SK-N-SH (cell line): ENCODE results near the gene CIC.

Experiments
- CTCF ChIP-seq: fragments of 200-600 bp; sonication (generic); IDR thresholded peaks from 2 replicates; pipeline ENCODE4 v1.6.1; 2017; ENCODE audit warnings: antibody characterized with exemption, mild to moderate bottlenecking, moderate library complexity
- FOSL2 ChIP-seq: IDR thresholded peaks from 2 replicates; pipeline ENCODE4 v1.4.0; 2012; ENCODE audit warnings: low read depth, mild to moderate bottlenecking, moderate library complexity, borderline replicate concordance
- PBX3 ChIP-seq: IDR thresholded peaks from 2 replicates; pipeline ENCODE4; 2012
- POLR2AphosphoS5 ChIP-seq: IDR thresholded peaks from 2 replicates; pipeline ENCODE4 v1.6.1; 2012; ENCODE audit warnings: low read depth, low read length
- RFX5 ChIP-seq: IDR thresholded peaks from 2 replicates; pipeline ENCODE4 v1.6.1; 2012; ENCODE audit warnings: mild to moderate bottlenecking, improper control_type of control experiment, low read length
- SIN3A ChIP-seq: IDR thresholded peaks from 2 replicates; pipeline ENCODE4 v1.6.1; 2012; ENCODE audit warnings: low read depth, mild to moderate bottlenecking, low read length, moderate library complexity, borderline replicate concordance
- SMC3 ChIP-seq: IDR thresholded peaks from 2 replicates; pipeline ENCODE4 v1.6.1; 2012; ENCODE audit warnings: low read depth, low read length, improper control_type of control experiment
- TAF1 ChIP-seq: IDR thresholded peaks from 2 replicates; pipeline ENCODE4 v1.6.1; 2012; ENCODE audit warnings: low read depth, mild to moderate bottlenecking, low read length, moderate library complexity, borderline replicate concordance
- YY1 ChIP-seq: IDR thresholded peaks from 2 replicates; pipeline ENCODE4 v1.4.0; 2012; ENCODE audit warnings: low read depth, mild to moderate bottlenecking

- TF ChIP-seq CTCF (no peak), YY1 (no peak), RFX5 (no peak), SIN3A (no peak), POLR2AphosphoS5 (no peak), FOSL2 (no peak), PBX3 (no peak), TAF1 (no peak), SMC3 (no peak)
Measured at GRCh38 chr19:42276284-42276683, 7.2 kb downstream of the CIC start.
